Central memory CD4-positive, alpha-beta T cell (primary cell): Measurements from ENCODE around the gene DMTF1.
"Not testable (repeated sequence)": the region's sequence is repeated elsewhere in the genome, so short reads cannot be mapped to it uniquely, and the experiment has no call there.

Experiments used
- DNase-seq: peaks from one replicate; pipeline ENCODE4 v3.0.0; 2022

DMTF1 gene

DNA sequence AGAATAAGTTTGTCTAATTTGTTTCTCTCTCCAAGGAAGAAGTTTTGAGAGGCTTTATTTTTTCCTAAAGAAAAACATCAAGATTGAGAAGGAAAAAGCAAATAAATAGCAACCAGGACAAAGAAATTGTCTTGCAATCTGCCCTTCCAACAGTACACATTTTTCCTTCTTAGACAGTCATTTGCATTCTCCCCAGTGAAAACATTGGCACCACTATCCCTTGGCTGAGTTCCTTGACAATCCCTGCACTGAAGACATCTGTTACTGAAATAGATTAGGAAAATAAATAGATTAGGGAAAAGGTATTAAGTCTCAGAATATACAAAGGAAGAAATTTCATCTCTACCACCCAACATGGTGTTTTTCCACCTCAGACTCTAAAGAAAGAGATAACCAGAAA lies 79.5 kb downstream of the DMTF1 start:
- DNase-seq, result no peak

DNA sequence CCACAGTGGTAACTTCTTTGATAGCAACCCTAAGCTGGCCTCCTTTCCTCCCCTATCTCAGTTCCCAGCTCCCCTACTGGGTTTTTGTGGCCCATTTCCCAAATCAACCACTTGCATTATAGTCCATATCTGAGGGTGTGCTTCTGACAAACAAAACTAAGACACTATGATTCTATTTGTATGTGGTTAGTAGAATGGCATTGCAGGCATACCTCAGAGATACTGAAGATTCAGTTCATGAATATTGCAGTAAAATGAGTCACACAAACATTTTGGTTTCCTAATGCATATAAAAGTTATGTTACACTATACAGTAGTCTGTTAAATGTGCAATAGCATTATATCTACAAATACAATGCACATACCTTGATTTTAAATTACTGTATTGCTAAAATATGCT lies 82.7 kb downstream of the DMTF1 start:
- no peak for DNase-seq

DNA sequence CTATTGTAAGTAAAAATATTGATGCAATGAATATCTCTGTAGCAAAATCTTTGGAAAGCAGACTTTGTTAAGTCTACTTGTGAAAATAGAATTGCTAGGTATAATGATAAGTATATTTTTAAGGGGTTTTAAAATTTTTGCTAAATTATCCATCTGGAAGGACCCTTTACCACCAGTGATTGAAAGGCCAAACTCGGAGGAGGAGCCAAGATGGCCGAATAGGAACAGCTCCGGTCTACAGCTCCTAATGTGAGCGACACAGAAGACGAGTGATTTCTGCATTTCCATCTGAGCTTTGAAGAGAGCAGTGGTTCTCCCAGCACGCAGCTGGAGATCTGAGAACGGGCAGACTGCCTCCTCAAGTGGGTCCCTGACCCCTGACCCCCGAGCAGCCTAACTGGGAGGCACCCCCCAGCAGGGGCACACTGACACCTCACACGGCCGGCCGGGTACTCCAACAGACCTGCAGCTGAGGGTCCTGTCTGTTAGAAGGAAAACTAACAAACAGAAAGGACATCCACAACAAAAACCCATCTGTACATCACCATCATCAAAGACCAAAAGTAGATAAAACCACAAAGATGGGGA lies 86.3 kb downstream of the DMTF1 start:
- not testable (repeated sequence) for DNase-seq

DNA sequence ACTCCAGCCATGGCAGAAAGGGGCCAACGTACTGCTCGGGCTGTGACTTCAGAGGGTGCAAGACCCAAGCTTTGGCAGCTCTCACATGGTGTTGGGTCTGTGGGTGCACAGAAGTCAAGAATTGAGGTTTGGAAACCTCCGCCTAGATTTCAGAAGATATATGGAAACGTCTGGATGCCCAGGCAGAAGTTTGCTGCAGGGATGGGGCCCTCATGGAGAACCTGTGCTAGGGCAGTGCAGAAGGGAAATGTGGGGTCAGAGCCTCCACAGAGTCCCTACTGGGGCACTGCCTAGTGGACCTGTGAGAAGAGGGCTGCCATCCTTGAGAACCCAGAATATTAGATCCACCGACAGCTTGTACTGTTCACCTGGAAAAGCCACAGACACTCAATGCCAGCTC lies 93.4 kb downstream of the DMTF1 start:
- DNase-seq, result not testable (repeated sequence)
